Measurements from ENCODE around the gene TNS3.

The TNS3 gene

GRCh38 chr7:47326220-47326619 is 255.7 kb downstream of the TNS3 start:
- DNase-seq: no peak
- TF ChIP-seq GATA1 (IDR thresholded peaks at IDR 0.05; ENCODE audit: low read depth, low read length) (no peak), POLR2A (IDR thresholded peaks at IDR 0.05; ENCODE audit: low read length) (no peak)

- no peak for DNase-seq
- TF ChIP-seq POLR2A (IDR thresholded peaks at IDR 0.05; ENCODE audit: low read length) (no peak), GATA1 (IDR thresholded peaks at IDR 0.05; ENCODE audit: low read depth, low read length) (no peak)
Observed at GRCh38 chr7:47325337-47325736, 256.6 kb downstream of the TNS3 start.

GRCh38 chr7:47323904-47324303 is 258.0 kb downstream of the TNS3 start:
- DNase-seq: no peak
- no peak for TF ChIP-seq GATA1 (IDR thresholded peaks at IDR 0.05; ENCODE audit: low read depth, low read length)
- TF ChIP-seq POLR2A (IDR thresholded peaks at IDR 0.05; ENCODE audit: low read length): no peak

GRCh38 chr7:47322731-47323130 is 259.2 kb downstream of the TNS3 start:
- TF ChIP-seq GATA1 (IDR thresholded peaks at IDR 0.05; ENCODE audit: low read depth, low read length): no peak
- no peak for TF ChIP-seq POLR2A (IDR thresholded peaks at IDR 0.05; ENCODE audit: low read length)
- DNase-seq: no peak

- no peak for DNase-seq
- TF ChIP-seq GATA1 (IDR thresholded peaks at IDR 0.05; ENCODE audit: low read depth, low read length) (no peak), POLR2A (IDR thresholded peaks at IDR 0.05; ENCODE audit: low read length) (no peak)
Observed at GRCh38 chr7:47320296-47320695, 261.6 kb downstream of the TNS3 start.

- TF ChIP-seq POLR2A (IDR thresholded peaks at IDR 0.05; ENCODE audit: low read length) (no peak), GATA1 (IDR thresholded peaks at IDR 0.05; ENCODE audit: low read depth, low read length) (no peak)
- no peak for DNase-seq
Observed at GRCh38 chr7:47318395-47319182, 263.3 kb downstream of the TNS3 start.

- no peak for DNase-seq
- TF ChIP-seq POLR2A (IDR thresholded peaks at IDR 0.05; ENCODE audit: low read length) (no peak), GATA1 (IDR thresholded peaks at IDR 0.05; ENCODE audit: low read depth, low read length) (no peak)
Observed at GRCh38 chr7:47317487-47317886, 264.4 kb downstream of the TNS3 start.

GRCh38 chr7:47314728-47315607 is 266.9 kb downstream of the TNS3 start:
- no peak for DNase-seq
- TF ChIP-seq GATA1 (IDR thresholded peaks at IDR 0.05; ENCODE audit: low read depth, low read length) (no peak), POLR2A (IDR thresholded peaks at IDR 0.05; ENCODE audit: low read length) (no peak)

GRCh38 chr7:47314248-47314647 is 267.7 kb downstream of the TNS3 start:
- TF ChIP-seq POLR2A (IDR thresholded peaks at IDR 0.05; ENCODE audit: low read length): no peak
- no peak for TF ChIP-seq GATA1 (IDR thresholded peaks at IDR 0.05; ENCODE audit: low read depth, low read length)
- no peak for DNase-seq

GRCh38 chr7:47313564-47313963 is 268.3 kb downstream of the TNS3 start:
- no peak for DNase-seq
- TF ChIP-seq GATA1 (IDR thresholded peaks at IDR 0.05; ENCODE audit: low read depth, low read length) (no peak), POLR2A (IDR thresholded peaks at IDR 0.05; ENCODE audit: low read length) (no peak)

GRCh38 chr7:47311891-47312290 is 270.0 kb downstream of the TNS3 start:
- TF ChIP-seq GATA1 (IDR thresholded peaks at IDR 0.05; ENCODE audit: low read depth, low read length): no peak
- no peak for TF ChIP-seq POLR2A (IDR thresholded peaks at IDR 0.05; ENCODE audit: low read length)

GRCh38 chr7:47310020-47310419 is 271.9 kb downstream of the TNS3 start:
- no peak for DNase-seq
- TF ChIP-seq POLR2A (IDR thresholded peaks at IDR 0.05; ENCODE audit: low read length): no peak
- TF ChIP-seq GATA1 (IDR thresholded peaks at IDR 0.05; ENCODE audit: low read depth, low read length): no peak

More at GRCh38 chr7:47311891-47312290, 270.0 kb downstream of the TNS3 start:
- DNase-seq: no peak

- TF ChIP-seq POLR2A (IDR thresholded peaks at IDR 0.05; ENCODE audit: low read length) (no peak), GATA1 (IDR thresholded peaks at IDR 0.05; ENCODE audit: low read depth, low read length) (no peak)
- DNase-seq: no peak
Observed at GRCh38 chr7:47308808-47309207, 273.1 kb downstream of the TNS3 start.

GRCh38 chr7:47307311-47307710 is 274.6 kb downstream of the TNS3 start:
- TF ChIP-seq POLR2A (IDR thresholded peaks at IDR 0.05; ENCODE audit: low read length): no peak
- TF ChIP-seq GATA1 (IDR thresholded peaks at IDR 0.05; ENCODE audit: low read depth, low read length): no peak
- DNase-seq: no peak
